Esophagus squamous epithelium (tissue), 4 donors: ENCODE results near the gene MFAP4.

Experiments
- POLR2A ChIP-seq, 4 donors: fragments of 450-650 bp; IDR thresholded peaks; one replicate each; pipeline ENCODE4 v1.6.1; 2017; ENCODE audit warnings: antibody characterized with exemption in 4 of 4, mild to moderate bottlenecking in 4 of 4, moderate library complexity in 3 of 4
- TF ChIP-seq, protein P1 (sequence below), 6 experiments: fragments of 450-650 bp in 4 of 6; fragments of 200-600 bp in 2 of 6; sonication (generic) in 2 of 6; IDR thresholded peaks; one replicate each; pipeline ENCODE4 v1.5.1; 2016 to 2019; ENCODE audit warnings: antibody characterized with exemption in 6 of 6, mild to moderate bottlenecking in 4 of 6, moderate library complexity in 4 of 6

DNA sequence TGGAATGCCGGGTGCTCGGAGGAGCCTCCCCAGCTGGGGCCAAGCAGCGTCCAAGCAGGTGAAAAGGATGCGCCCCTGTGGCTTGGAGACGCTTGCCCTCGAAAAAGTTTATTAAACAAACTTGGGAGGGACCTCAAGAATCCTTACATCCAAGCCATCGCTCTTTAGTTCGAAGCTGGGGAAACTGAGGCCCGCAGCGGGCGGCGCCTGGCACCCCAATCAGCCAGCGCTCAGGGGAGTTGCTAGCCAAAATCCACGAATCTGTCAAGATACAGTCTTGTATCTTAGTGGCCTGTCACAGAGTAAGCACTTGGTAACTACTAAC is 23.9 kb downstream of the MFAP4 start:
- TF ChIP-seq, protein P1, sequence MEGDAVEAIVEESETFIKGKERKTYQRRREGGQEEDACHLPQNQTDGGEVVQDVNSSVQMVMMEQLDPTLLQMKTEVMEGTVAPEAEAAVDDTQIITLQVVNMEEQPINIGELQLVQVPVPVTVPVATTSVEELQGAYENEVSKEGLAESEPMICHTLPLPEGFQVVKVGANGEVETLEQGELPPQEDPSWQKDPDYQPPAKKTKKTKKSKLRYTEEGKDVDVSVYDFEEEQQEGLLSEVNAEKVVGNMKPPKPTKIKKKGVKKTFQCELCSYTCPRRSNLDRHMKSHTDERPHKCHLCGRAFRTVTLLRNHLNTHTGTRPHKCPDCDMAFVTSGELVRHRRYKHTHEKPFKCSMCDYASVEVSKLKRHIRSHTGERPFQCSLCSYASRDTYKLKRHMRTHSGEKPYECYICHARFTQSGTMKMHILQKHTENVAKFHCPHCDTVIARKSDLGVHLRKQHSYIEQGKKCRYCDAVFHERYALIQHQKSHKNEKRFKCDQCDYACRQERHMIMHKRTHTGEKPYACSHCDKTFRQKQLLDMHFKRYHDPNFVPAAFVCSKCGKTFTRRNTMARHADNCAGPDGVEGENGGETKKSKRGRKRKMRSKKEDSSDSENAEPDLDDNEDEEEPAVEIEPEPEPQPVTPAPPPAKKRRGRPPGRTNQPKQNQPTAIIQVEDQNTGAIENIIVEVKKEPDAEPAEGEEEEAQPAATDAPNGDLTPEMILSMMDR (IDR thresholded peaks at IDR 0.05), result no peak
- no peak for TF ChIP-seq POLR2A (IDR thresholded peaks at IDR 0.05)
